Keratinocyte (primary cell): Measurements from ENCODE around the gene RARA.

Source experiments
- CTCF ChIP-seq, 3 experiments: IDR thresholded peaks in 1 of 3; conservative IDR thresholded peaks in 1 of 3; optimal IDR thresholded peaks in 1 of 3; 2 replicates in 2 of 3; 3 replicates in 1 of 3; pipeline versions ENCODE3 to v1.5.1; 2011; ENCODE audit warnings: low read length in 3 of 3, mild to moderate bottlenecking in 3 of 3, moderate library complexity in 2 of 3, control low read depth in 1 of 3, inconsistent platforms in 1 of 3; ENCODE audit not compliant: insufficient read depth in 2 of 3; ENCODE audit errors: extremely low read depth in 1 of 3
- EZH2 ChIP-seq: IDR thresholded peaks from one replicate; pipeline ENCODE4 v1.6.1; 2012; ENCODE audit warnings: inconsistent platforms, mild to moderate bottlenecking, low read length, moderate library complexity

DNA sequence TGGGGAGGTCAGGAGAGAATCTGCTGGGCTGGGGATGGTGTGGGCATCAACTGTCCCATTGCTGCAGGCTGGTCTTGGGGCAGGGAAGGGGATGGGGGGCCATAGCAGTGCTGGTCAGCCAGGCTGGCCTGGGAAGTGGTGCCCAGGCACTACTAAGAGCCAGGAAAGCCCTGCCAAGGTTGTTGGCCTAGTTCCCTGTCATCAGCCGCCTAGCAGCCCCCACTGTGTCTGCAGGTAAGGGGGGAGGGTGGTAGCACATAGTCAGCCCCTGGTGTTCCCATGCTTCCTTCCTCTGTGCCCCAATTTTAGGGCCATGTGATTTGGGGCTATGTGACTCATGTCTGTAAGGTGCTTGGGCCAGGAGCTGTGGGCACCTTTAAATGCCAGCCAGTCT lies 37.8 kb downstream of the RARA start:
- TF ChIP-seq EZH2 (no peak), CTCF (optimal IDR thresholded peaks at IDR 0.05 in 1 of 3, IDR thresholded peaks at IDR 0.05 in 1 of 3, conservative IDR thresholded peaks at IDR 0.05 in 1 of 3; ENCODE audit: extremely low read depth in 1 of 3, insufficient read depth in 2 of 3, low read length in 3 of 3) (no peak)
